GM18873 (cell line): ENCODE data around the gene CUL2.
"Not testable (repeated sequence)": the region's sequence is repeated elsewhere in the genome, so short reads cannot be mapped to it uniquely, and the experiment has no call there.

Experiments used
- ATAC-seq: cut with Tn5 transposase; IDR thresholded peaks from one replicate; pipeline ENCODE4 v1.9.1; 2021; ENCODE audit warnings: mild to moderate bottlenecking, moderate library complexity, moderate number of reproducible peaks; ENCODE audit not compliant: unreplicated experiment, low FRiP score

CUL2 gene

DNA sequence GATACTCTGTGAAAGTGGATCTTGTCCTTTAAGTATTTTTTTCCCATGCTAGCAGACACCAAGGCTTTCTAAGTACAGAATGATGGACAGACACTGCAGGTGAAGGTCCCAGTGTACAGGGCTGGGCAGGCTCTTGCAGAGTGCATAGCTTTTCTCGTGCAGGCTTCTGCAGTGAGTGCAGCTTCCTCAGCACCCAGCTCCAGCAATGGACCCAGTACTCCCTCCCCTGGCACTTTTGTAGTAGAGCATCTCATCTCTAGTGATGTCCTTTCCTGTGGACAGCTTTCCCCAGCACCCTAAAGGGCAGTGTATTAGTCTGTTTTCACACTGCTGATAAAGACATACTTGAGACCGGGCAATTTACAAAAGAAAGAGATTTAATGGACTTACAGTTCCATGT, 104.3 kb downstream of the CUL2 start:
- no peak for ATAC-seq

DNA sequence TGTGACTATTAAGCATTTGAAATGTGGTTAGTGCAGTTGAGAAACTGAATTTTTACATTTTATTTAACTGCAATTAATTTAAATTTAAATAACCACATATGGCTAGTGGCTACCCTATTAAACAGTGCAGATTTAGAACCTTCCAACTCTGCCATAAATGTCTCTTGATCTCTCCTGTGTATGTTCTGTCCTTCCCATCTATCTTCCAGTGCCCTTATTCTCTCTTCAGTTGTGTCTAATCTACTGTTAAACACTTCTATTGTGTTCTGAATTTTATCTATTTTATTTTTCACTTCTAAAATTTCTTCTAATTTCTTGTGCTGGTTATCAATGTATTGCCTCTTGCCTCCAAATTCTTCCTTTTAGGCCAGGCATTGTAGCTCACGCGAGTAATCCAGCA, 105.0 kb downstream of the CUL2 start:
- no peak for ATAC-seq

DNA sequence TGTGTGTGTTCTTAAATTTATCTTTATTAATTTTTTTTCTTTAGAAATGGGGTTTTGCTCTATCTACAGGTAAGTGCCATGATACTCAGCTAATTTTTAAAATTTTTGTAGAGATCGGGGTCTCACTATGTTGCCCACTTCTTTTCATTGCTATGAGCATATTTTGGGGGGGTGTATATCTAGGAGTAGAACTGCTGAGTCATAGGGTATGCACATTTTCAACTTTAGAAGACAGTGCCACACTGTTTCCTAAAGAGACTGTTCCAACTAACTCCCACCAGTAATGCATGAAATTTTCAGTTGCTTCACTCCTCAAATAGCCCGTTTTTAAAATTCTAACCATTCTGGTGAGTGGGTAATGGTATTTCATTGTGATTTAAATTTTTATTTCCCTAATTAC, 108.3 kb downstream of the CUL2 start:
- no peak for ATAC-seq

DNA sequence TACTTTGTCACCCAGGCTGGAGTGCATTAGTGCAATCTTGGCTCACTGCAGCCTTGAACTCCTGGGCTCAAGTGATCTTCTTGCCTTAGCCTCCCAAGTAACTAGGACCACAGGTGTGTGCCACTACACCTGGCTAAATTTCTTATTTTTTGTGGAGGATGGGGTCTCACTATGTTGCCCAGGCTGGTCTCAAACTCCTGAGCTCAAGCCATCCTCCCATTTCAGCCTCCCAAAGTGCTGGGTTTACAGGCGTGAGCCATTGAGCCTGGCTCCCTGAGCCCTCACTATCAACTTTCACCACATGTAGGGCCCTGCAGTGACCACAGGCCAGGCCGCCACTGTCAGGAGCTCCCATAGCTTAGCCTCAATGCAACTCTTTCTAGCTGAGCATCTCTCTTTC, 110.2 kb downstream of the CUL2 start:
- no peak for ATAC-seq

DNA sequence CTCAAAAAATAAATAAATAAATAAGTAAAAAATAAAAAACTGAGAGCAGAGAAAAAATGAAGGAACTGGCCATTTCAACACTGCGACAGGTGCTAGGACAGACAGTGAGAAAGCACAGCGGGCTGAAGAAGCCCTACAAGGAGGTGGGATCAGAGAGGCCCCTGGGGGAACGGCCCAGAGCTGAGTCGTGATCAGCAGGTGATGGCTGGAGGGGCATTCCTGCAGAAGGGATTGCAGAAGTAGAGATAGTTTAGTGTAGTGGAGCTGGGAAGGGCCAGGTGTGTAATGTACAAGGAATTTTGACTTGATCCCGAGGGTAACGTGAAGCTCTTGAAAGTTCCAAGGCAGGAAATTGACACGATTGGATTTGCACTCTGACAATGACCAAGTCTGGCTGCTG, 112.1 kb downstream of the CUL2 start:
- no peak for ATAC-seq

DNA sequence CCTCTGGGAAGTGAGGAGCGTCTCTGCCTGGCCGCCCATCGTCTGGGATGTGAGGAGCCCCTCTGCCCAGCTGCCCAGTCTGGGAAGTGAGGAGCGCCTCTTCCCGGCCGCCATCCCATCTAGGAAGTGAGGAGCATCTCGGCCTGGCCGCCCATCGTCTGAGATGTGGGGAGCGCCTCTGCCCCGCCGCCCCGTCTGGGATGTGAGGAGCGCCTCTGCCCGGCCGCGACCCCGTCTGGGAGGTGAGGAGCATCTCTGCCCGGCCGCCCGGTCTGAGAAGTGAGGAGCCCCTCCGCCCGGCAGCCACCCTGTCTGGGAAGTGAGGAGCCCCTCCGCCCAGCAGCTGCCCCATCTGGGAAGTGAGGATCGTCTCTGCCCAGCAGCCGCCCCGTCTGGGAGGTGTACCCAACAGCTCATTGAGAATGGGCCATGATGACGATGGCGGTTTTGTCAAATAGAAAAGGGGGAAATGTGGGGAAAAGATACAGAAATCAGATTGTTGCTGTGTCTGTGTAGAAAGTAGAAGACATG, 113.7 kb downstream of the CUL2 start:
- ATAC-seq = not testable (repeated sequence)

DNA sequence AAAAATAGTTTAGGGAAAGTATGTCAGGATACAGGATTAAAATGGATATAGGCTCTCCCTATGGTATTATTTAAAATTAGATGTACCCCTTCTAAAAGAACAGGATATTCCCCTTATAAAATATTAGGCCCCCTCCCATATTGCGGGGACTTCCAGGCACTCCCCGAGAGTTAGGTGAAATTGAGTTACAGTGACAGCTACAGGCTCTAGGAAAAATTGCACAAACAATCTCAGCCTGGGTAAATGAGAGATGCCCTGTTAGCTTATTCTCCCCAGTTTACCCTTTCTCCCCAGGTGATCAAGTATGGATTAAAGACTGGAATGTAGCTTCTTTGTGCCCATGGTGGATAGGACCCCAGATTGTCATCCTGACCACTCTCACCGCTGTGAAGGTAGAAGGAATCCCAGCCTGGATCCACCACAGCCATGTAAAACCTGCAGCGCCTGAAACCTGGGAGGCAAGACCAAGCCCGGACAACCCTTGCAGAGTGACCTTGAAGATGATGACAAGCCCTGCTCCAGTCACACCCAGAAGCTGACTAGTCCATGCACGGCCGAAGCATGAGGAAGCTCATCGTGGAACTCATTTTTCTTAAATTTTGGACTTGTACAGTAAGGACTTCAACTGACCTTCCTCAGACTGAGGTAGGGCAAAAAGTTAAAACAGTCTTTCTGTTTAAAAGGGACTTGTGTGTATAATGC, 115.6 kb downstream of the CUL2 start:
- not testable (repeated sequence) for ATAC-seq

DNA sequence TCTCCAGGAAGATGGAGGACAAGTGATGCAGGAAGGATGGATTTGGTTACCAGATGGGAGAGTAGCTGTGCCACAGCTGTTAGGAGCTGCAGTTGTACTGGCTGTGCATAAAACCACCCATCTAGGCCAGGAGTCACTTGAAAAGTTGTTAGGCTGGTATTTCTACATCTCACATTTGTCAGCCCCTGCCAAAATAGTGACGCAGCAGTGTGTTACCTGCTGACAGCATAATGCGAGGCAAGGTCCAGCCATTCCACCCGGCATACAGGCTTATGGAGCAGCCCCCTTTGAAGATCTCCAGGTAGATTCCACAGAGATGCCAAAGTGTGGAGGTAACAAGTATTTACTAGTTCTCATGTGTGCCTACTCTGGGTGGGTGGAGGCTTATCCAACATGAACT, 116.4 kb downstream of the CUL2 start:
- ATAC-seq = not testable (repeated sequence)

DNA sequence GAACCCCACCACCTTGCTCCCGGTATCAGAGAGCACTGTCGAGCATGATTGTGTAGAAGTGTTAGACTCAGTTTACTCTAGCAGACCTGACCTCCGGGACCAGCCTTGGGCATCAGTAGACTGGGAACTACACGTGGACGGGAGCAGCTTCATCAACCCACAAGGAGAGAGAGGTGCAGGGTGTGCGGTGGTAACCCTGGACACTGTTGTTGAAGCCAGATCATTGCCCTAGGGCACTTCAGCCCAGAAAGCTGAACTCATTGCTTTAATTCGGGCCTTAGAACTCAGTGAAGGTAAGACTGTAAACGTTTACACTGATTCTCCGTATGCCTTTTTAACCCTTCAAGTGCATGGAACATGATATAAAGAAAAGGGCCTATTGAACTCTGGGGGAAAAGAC, 117.0 kb downstream of the CUL2 start:
- ATAC-seq = not testable (repeated sequence)

DNA sequence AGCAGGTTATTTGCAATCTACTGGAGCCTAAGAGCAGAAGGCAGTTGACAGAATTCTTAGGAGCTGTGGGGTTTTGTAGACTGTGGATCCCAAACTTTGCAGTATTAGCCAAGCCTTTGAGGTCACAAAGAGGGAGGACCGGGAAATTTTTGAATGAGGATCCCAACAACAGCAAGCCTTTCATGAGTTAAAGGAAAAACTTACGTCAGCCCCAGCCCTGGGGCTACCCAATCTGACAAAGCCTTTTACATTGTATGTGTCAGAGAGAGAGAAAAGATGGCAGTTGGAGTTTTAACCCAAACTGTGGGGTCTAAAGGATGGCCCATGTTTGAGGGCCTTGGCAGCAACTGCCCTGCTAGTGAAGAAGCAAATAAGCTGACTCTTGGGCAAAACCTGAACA, 117.5 kb downstream of the CUL2 start:
- not testable (repeated sequence) for ATAC-seq

DNA sequence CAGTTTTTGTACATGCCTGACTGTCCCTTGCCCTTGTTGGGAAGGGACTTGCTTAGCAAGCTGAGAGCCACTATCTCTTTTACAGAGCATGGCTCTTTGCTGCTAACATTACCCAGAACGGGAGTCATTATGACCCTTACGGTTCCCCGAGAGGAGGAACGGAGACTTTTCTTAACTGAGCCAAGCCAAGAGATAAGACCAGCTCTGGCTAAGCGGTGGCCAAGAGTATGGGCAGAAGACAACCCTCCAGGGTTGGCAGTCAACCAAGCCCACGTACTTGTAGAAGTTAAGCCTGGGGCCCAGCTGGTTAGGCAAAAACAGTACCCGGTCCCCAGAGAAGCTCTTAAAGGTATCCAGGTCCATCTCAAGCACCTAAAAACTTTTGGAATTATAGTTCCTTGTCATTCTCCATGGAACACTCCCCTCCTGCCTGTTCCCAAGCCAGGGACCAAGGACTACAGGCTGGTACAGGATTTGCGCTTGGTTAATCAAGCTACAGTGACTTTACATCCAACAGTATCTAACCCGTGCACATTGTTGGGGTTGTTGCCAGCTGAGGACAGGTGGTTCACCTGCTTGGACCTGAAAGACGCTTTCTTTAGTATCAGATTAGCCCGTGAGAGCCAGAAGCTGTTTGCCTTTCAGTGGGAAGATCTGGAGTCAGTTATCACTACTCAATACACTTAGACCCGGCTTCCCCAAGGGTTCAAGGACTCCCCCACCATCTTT, 118.4 kb downstream of the CUL2 start:
- not testable (repeated sequence) for ATAC-seq

DNA sequence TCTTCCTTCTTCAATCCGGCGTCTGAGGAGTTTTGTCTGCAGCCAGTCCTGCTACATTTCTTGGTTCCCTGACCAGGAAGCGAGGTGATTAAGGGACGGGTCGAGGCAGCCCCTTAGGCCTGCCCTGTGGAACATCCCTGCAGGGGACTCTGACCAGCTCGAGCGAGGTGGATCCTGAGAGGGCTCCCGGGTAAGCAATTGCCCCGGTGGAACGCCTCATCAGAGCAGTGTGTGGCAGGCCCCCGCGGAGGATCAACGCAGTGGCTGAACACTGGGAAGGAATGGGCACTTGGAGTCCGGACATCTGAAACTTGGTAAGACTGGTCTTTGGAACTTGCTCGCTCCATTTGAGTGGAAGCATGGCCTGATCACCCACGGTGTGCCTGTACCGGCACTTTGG, 121.0 kb downstream of the CUL2 start:
- ATAC-seq = no peak

DNA sequence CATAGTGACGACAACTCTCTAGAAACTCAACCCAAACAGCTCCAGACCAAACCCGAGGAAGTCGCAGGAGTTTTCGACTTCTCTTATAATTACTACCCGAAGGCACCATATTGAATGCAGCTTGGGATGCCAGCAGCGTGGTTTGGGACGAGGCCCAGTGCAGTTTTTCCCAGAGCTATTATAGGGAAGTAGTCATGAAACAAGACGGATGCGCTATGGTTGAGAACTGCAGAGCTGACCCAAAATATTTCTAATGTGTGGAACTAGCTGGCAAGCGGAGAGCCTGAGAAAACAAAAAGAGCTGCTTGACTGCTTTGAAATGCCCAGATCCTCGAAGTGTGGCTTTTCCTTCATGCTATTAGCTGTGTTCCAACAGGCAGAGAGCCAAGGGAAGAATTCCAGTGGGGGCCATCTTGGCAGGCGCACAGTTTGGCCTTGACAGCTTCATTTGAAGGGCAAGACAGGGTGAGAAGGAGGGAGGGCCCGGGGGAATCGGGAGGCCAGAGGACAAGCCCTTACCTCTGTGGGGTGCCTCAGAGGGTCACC, 122.7 kb downstream of the CUL2 start:
- ATAC-seq = no peak

DNA sequence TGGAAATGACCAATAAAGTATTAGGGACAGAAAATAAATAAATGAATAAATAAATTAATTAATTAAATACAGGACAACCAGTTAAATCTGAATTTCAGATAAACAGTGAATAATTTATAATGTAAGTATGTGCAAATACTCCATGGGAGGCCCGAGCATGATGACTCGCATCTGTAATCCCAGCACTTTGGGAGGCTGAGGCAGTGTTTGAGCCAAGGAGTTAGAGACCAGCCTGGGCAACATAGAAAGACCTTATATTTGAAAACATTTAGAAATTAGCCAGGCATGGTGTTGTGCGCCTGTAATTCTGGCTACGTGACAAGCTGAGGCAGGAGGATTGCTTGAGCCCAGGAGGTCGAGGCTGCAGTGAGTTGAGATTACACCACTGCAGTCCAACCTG, 123.7 kb downstream of the CUL2 start:
- ATAC-seq = no peak

DNA sequence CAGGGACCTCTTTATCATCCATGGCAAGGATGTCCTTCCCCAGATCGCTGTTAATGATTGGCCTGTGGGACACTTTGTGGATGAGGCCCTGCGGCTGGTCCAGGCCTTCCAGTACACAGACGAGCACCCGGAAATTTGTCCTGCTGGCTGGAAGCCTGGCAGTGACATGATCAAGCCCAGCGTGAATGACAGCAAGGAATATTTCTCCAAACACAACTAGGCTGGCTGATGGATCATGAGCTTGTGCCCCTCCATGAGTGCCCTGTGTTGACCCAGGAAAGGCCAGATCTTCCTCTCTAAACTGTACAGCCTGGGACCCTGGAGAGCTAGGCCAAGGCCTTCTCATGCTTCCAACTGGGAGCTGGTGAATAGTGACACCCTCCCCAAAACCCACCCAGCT, 124.1 kb downstream of the CUL2 start:
- ATAC-seq = no peak

DNA sequence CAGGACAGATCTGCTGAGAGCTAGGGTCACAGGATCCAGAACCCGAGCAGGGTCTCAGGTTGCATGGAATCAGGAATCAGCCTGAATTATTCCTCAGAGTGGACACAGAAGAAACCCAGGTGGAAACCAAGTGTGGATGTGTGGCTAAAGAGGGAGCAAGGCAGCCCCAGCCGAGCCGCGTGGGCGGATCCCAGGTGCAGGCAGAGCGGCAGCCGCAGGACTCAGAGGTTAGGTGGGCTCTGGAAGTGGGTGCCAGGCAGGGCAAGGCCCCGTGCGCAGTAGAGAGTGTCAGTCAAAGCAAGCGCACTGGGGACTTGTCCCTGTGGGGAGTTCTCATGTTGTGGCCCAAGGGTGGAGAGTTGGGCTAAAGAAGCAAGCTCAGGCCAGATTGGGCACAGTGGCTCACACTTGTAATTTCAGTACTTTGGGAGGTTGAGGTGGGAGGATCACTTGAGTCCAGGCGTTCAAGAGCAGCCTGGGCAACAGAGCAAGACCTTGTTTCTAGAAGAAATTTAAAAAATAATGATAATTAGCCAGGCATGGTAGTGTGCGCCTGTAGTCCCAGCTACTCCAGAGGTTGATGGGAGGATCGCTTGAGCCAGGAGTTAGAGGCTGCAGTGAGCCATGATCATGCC, 125.9 kb downstream of the CUL2 start:
- no peak for ATAC-seq

DNA sequence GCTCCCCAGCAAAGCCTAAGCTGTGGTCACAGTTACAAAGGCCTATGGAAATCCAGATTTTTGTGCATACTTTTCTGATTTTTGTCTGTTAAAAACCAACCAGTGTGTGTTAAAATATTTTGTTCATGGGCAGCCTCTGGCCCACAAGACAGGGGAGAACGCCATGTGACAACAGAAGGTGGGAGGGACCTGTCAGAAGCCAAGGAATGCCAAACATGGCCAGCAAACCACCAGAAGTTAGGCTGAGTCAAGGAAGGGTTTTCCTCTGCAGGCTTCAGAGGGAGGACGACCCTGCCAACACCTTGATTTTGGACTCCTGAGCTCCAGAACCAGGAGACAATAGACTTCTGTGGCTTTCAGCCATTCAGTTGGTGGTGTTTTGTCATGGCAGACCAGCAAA, 127.3 kb downstream of the CUL2 start:
- ATAC-seq = no peak

DNA sequence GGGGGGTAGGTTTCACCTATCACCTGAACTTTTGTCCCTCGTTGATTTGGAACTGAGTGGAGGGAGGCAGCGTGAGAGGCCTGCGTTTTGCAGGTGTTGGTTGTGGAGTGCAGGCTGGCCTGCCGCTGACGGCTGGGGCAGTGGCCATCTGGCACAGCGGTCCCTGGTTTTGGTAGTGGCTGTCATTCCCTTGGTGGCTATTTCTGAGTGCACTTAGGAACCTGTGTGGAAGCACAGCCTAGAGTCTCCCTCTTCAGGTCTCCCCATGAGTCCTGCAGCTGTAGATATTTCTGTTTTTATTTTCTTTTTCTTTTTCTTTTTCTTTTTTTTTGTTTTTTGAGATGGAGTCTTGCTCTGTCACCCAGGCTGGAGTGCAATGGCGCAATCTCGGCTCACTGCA, 129.2 kb downstream of the CUL2 start:
- ATAC-seq = no peak

DNA sequence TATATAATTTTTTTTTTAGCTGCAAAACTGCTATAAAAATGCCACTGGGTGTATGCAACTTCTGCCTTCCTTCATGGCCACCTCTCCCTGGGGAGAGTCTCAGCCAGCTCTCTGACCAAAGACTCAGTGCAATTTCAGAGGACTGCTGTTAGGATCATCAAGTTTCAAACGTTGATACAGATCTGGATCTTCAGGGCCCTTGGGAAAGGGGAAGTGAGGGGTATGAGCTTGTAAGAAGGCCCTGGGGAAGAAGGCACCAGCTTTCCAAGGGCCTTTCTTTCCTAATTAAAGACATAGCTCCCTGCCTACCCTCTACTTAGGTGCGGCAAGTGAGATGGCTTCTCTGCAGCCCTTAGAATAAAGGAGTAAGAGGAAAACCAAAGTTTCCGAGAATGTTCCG, 130.4 kb downstream of the CUL2 start:
- ATAC-seq = no peak

DNA sequence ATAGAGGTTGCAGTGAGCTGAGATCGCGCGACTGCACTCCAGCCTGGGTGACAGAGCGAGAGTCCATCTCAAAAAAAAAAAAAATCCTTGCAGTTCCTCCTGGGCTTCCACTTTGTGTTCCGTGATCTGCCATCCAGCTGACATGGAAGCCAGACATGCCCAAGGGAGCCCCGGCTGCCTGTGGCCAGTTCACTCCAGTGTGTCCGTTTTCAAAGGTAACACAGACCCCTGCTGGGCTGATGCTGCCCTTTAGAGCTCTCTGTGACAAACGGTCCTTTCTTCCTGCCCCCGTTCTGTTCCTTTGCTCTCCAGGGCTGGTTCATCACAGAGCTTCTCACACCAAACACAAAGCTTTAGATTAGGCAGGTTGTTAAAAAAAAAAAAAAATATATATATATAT, 130.8 kb downstream of the CUL2 start:
- ATAC-seq = no peak
